ENCODE results near the gene CDK5R1. TPM values are rescaled to one million over a fixed set of nuclear protein-coding genes. Genes with fewer than 3 reads are reported as not detected.

The CDK5R1 gene
- total and polyA plus RNA-seq, 2 donors (not counting 1 experiment from before 2014, with no cell fraction given) = 2.4 to 6.2 TPM

DNA sequence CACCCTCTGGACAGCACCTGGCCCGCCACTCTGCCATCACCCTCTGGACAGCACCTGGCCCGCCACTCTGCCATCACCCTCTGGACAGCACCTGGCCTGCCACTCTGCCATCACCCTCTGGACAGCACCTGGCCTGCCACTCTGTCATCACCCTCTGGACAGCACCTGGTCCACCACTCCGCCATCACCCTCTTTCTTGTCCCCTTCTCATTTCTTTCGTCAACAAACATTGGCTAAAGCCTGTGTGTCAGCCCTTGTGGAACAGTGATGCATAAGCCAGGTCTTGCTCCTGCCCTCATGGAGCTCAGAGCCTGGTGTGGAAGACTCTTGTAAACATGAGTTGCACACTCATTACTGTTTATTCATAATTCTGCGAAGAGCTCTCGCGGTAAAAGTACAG is 31.2 kb downstream of the CDK5R1 start:
- no peak for ATAC-seq (ENCODE audit: low read depth)
- H3K4me1 Mint-ChIP-seq = peaks cover 77% of the 10 kb centered on the region

DNA sequence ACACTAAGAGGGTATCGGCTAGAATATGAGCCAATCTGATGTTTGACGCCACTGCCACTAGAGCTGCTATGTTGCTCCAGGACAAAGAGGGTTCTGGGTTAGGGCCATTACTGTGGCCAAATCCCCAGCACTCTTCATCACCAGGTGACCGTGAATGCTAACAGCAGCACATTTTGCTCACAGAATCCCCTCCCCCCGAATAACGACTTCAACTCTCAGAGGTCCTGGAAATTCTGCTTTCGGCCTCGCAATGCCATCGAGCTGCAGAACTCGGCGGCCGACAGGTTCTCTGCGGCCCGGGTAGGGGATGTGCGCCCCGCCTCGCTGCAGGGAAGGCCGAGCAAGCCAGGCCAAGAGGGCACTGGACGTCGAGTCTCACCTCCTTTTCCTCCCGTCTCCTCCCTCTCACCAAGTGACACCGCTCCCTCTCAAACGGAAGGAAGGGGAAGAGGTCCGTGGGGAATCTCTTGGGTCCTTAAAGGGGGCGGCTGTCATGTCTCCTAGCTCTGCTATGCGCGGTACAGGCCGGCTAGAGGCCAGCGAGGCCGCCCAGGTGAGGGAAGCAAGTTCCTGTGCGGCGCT is 31.9 kb downstream of the CDK5R1 start:
- H3K4me1 ChIP-seq (ENCODE audit: control insufficient read depth in 2 of 2, insufficient read depth in 2 of 2, low read length in 2 of 2) = peaks cover 83 to 89% of the 10 kb centered on the region in 2 donors
- H3K4me1 Mint-ChIP-seq = peaks cover 80% of the 10 kb centered on the region
- H4K20me1 ChIP-seq (ENCODE audit: control insufficient read depth, insufficient read depth, low read length, poor library complexity, severe bottlenecking) = no peaks in the 10 kb centered on the region
- peak overlapping the region; percentile 62 for H3K9ac ChIP-seq (ENCODE audit: low read length)
- DNase-seq (no peak), ATAC-seq (ENCODE audit: low read depth) (no peak)
- no peaks in the 10 kb centered on the region for H3K9me3 Mint-ChIP-seq (ENCODE audit: insufficient read depth)
- no peaks in the 10 kb centered on the region for H3K27me3 Mint-ChIP-seq
- H3K4me2 ChIP-seq (replicated peaks; ENCODE audit: low read depth, low read length, poor library complexity, severe bottlenecking) = peak overlapping the region; percentile 89
- peaks cover 0 to 4% (median 0%) of the 10 kb centered on the region in 3 donors for H3K9me3 ChIP-seq (ENCODE audit: control extremely low read depth in 1 of 3, control insufficient read depth in 2 of 3, insufficient read depth in 1 of 3, low read length in 2 of 3)
- H3K27ac ChIP-seq (ENCODE audit: low read length in 2 of 2) = peak overlapping the region in 1 of 2 donors; percentile 79
- POLR2A ChIA-PET = interaction anchor here (0.6 kb wide), 1 partner anchor 30 kb away, joined by 5 read pairs; no protein-coding TSS in a partner anchor
- peak overlapping the region in 4 of 5 experiments; percentile 33 to 68 (median 53) for H3K4me3 ChIP-seq (ENCODE audit: control extremely low read depth in 1 of 5, extremely low read depth in 1 of 5, insufficient read depth in 1 of 5, low read depth in 2 of 5, low read length in 4 of 5)
- peak overlapping the region; percentile 88 for H3K4me3 Mint-ChIP-seq
- H3K27ac Mint-ChIP-seq = peak overlapping the region; percentile 65
- H3K27me3 ChIP-seq (replicated peaks in 1 of 4; ENCODE audit: control extremely low read depth in 1 of 4, control insufficient read depth in 3 of 4, insufficient read depth in 4 of 4, low read length in 3 of 4) = no peaks in the 10 kb centered on the region
- no peaks in the 10 kb centered on the region for H3K79me2 ChIP-seq (ENCODE audit: control insufficient read depth, insufficient read depth, low read length)
- CTCF ChIA-PET = interaction anchor here (1.1 to 1.6 kb wide), 3 partner anchors 15 to 35 kb away, joined by 4 to 8 read pairs (median 5); partner anchors contain the start of gene CDK5R1
- WGBS (ENCODE audit: insufficient coverage) = 29% methylated on average over 26 of the region's 31 CpGs
- no peaks in the 10 kb centered on the region for H3K36me3 ChIP-seq (replicated peaks in 1 of 2; ENCODE audit: control extremely low read depth in 1 of 2, control insufficient read depth in 1 of 2, extremely low read depth in 1 of 2, insufficient read depth in 2 of 2, low read length in 1 of 2)
- TF ChIP-seq, protein P1, sequence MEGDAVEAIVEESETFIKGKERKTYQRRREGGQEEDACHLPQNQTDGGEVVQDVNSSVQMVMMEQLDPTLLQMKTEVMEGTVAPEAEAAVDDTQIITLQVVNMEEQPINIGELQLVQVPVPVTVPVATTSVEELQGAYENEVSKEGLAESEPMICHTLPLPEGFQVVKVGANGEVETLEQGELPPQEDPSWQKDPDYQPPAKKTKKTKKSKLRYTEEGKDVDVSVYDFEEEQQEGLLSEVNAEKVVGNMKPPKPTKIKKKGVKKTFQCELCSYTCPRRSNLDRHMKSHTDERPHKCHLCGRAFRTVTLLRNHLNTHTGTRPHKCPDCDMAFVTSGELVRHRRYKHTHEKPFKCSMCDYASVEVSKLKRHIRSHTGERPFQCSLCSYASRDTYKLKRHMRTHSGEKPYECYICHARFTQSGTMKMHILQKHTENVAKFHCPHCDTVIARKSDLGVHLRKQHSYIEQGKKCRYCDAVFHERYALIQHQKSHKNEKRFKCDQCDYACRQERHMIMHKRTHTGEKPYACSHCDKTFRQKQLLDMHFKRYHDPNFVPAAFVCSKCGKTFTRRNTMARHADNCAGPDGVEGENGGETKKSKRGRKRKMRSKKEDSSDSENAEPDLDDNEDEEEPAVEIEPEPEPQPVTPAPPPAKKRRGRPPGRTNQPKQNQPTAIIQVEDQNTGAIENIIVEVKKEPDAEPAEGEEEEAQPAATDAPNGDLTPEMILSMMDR (IDR thresholded peaks at IDR 0.05) = no peak
- no peak for TF ChIP-seq EZH2 (IDR thresholded peaks at IDR 0.05; ENCODE audit: borderline replicate concordance, insufficient read depth, low read depth, low read length, poor library complexity, severe bottlenecking)
- intact Hi-C loops (cut with micrococcal nuclease) = no loop called here
- peak overlapping the region; percentile 70 for H2AFZ ChIP-seq (ENCODE audit: insufficient read depth, low read depth, low read length, poor library complexity, severe bottlenecking)

More for the DNA sequence above, 31.2 kb downstream of the CDK5R1 start:
- peaks cover 0 to 2% (median 0%) of the 10 kb centered on the region in 3 donors for H3K9me3 ChIP-seq (ENCODE audit: control extremely low read depth in 1 of 3, control insufficient read depth in 2 of 3, insufficient read depth in 1 of 3, low read length in 2 of 3)
- DNase-seq = no peak
- no peak for TF ChIP-seq EZH2 (IDR thresholded peaks at IDR 0.05; ENCODE audit: borderline replicate concordance, insufficient read depth, low read depth, low read length, poor library complexity, severe bottlenecking)
- TF ChIP-seq, protein P1 (IDR thresholded peaks at IDR 0.05) = no peak
- no peaks in the 10 kb centered on the region for H3K79me2 ChIP-seq (ENCODE audit: control insufficient read depth, insufficient read depth, low read length)
- no peak overlapping the region for H3K9ac ChIP-seq (ENCODE audit: low read length)
- H3K36me3 ChIP-seq (replicated peaks in 1 of 2; ENCODE audit: control extremely low read depth in 1 of 2, control insufficient read depth in 1 of 2, extremely low read depth in 1 of 2, insufficient read depth in 2 of 2, low read length in 1 of 2) = no peaks in the 10 kb centered on the region
- no peak overlapping the region for H3K27ac ChIP-seq (ENCODE audit: low read length in 2 of 2)
- no peaks in the 10 kb centered on the region for H4K20me1 ChIP-seq (ENCODE audit: control insufficient read depth, insufficient read depth, low read length, poor library complexity, severe bottlenecking)
- H3K4me1 ChIP-seq (ENCODE audit: control insufficient read depth in 2 of 2, insufficient read depth in 2 of 2, low read length in 2 of 2) = peaks cover 75 to 81% of the 10 kb centered on the region in 2 donors
- H3K4me3 ChIP-seq (ENCODE audit: control extremely low read depth in 1 of 5, extremely low read depth in 1 of 5, insufficient read depth in 1 of 5, low read depth in 2 of 5, low read length in 4 of 5) = no peak overlapping the region
- H3K9me3 Mint-ChIP-seq (ENCODE audit: insufficient read depth) = no peaks in the 10 kb centered on the region
- H3K27ac Mint-ChIP-seq = no peak overlapping the region
- peak overlapping the region; percentile 23 for H3K4me2 ChIP-seq (replicated peaks; ENCODE audit: low read depth, low read length, poor library complexity, severe bottlenecking)
- WGBS (ENCODE audit: insufficient coverage) = 92% methylated on average over 4 of the region's 7 CpGs
- H2AFZ ChIP-seq (ENCODE audit: insufficient read depth, low read depth, low read length, poor library complexity, severe bottlenecking) = no peak overlapping the region
- peak overlapping the region; percentile 88 for H3K4me3 Mint-ChIP-seq
- CTCF ChIA-PET = interaction anchor here (1.1 to 1.6 kb wide), 5 partner anchors 13 to 31 kb away, joined by 4 to 8 read pairs (median 4); partner anchors contain the start of gene CDK5R1
- H3K27me3 Mint-ChIP-seq = no peaks in the 10 kb centered on the region
- POLR2A ChIA-PET = interaction anchor here (1.2 kb wide), 1 partner anchor 14 kb away, joined by 3 read pairs; no protein-coding TSS in a partner anchor
- H3K27me3 ChIP-seq (replicated peaks in 1 of 4; ENCODE audit: control extremely low read depth in 1 of 4, control insufficient read depth in 3 of 4, insufficient read depth in 4 of 4, low read length in 3 of 4) = no peaks in the 10 kb centered on the region
- intact Hi-C loops (cut with micrococcal nuclease) = no loop called here
